AG04450 (cell line): Measurements from ENCODE around the gene WASHC4. TPM values are rescaled to one million over a fixed set of nuclear protein-coding genes. Genes with fewer than 3 reads are reported as not detected.

ENCODE experiments used
- CTCF ChIA-PET: fragments of 300-600, 350-600 bp; formaldehyde crosslinking; extraction: SDS; loops from one replicate; lab custom pipeline; 2022; ENCODE audit warnings: antibody characterized with exemption, inconsistent platforms; lab: Charles Lee
- POLR2A ChIA-PET: fragments of 350-600 bp; formaldehyde crosslinking; extraction: SDS; loops from one replicate; lab custom pipeline; 2021; ENCODE audit warnings: antibody characterized with exemption, inconsistent platforms; lab: Yijun Ruan, JAX
- DNase-seq: peaks from one replicate; pipeline ENCODE4 v3.0.0-alpha.2; 2011; ENCODE audit warnings: low read depth, low spot score
- H3K27ac ChIP-seq: one replicate; pipeline ENCODE4 v1.5.1; 2012; ENCODE audit warnings: low read depth, low read length, control low read depth
- H3K27me3 ChIP-seq: one replicate; pipeline ENCODE4 v1.6.0; 2012; ENCODE audit warnings: low read length; ENCODE audit not compliant: control insufficient read depth, insufficient read depth
- H3K4me3 ChIP-seq: 2 replicates; pipeline ENCODE4 v1.5.1; 2011; ENCODE audit warnings: mild to moderate bottlenecking, low read depth, low read length, control low read depth
- H3K9me3 ChIP-seq: 2 replicates; pipeline ENCODE4 v1.5.1; 2012; ENCODE audit warnings: low read length; ENCODE audit not compliant: control insufficient read depth, insufficient read depth
- CTCF ChIP-seq: IDR thresholded peaks from 2 replicates; pipeline ENCODE4 v1.5.1; 2011; ENCODE audit warnings: low read depth, low read length, control low read depth, inconsistent platforms
- polyA plus RNA-seq: library from polyadenylated mRNA; depleted of rRNA; stranded (reverse); fragments of >200 nt; gene quantifications from 2 replicates; pipeline ENCODE4 v1.2.3, GENCODE V29; 2011

WASHC4 gene
- polyA plus RNA-seq, 1 experiment, result 59.4 TPM

DNA sequence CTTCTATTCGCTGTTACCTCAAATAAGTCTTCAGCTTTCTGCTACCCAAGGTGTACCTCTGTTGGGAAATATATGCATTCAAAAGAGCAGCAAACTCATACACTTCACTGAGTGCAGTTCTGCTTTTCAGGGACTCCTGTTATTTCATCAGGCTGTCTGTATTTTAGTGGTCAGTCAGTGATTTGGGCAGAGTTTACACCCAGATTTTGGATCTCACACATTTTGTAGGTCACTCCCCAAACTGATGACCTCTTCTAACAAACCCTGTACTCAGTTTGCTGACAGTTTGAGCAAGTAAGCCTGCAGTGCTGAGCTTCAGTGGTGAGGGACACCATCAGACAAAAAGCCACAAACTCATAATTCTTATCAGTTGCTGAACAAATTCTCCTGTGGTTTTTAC lies 8.2 kb upstream of the WASHC4 start:
- no peak for DNase-seq
- Histone ChIP-seq H3K4me3 (no peak overlapping the region), H3K27ac (no peak overlapping the region), H3K9me3 (peaks cover 3% of the 10 kb centered on the region; the same call in 1 of the 2 replicates), H3K27me3 (no peaks in the 10 kb centered on the region)
- ChIA-PET CTCF (interaction anchor here (1.1 kb wide), 1 partner anchor 718 kb away, joined by 4 read pairs; no protein-coding TSS in a partner anchor), POLR2A (no interaction called here)
- no peak for TF ChIP-seq CTCF

GRCh38 chr12:105100207-105100985 lies 7.1 kb upstream of the WASHC4 start:
- no peaks in the 10 kb centered on the region for H3K27me3 ChIP-seq
- ChIA-PET POLR2A (interaction anchor here (0.6 to 1.0 kb wide), 3 partner anchors 16 to 45 kb away, joined by 3 to 5 read pairs (median 5); no protein-coding TSS in a partner anchor), CTCF (interaction anchor here (0.6 to 1.1 kb wide), 4 partner anchors 16 to 894 kb away, joined by 3 to 4 read pairs (median 3); no protein-coding TSS in a partner anchor)
- H3K27ac ChIP-seq, result no peak overlapping the region
- TF ChIP-seq CTCF, result no peak
- H3K9me3 ChIP-seq, result no peaks in the 10 kb centered on the region; the same call in 1 of the 2 replicates
- DNase-seq, result no peak
- H3K4me3 ChIP-seq, result no peak overlapping the region

GRCh38 chr12:105100998-105101397 lies 6.5 kb upstream of the WASHC4 start:
- 0 out of 2 replicates have a peak, but pooled peaks have one; percentile 2 for TF ChIP-seq CTCF
- Histone ChIP-seq H3K4me3 (no peak overlapping the region), H3K27me3 (no peaks in the 10 kb centered on the region), H3K27ac (no peak overlapping the region), H3K9me3 (no peaks in the 10 kb centered on the region)
- no peak for DNase-seq
- CTCF ChIA-PET, result interaction anchor here (0.6 kb wide), 2 partner anchors 9 to 895 kb away, joined by 3 to 5 read pairs; no protein-coding TSS in a partner anchor
- POLR2A ChIA-PET, result interaction anchor here (1.0 kb wide), 2 partner anchors 16 to 18 kb away, joined by 5 read pairs; no protein-coding TSS in a partner anchor

DNA sequence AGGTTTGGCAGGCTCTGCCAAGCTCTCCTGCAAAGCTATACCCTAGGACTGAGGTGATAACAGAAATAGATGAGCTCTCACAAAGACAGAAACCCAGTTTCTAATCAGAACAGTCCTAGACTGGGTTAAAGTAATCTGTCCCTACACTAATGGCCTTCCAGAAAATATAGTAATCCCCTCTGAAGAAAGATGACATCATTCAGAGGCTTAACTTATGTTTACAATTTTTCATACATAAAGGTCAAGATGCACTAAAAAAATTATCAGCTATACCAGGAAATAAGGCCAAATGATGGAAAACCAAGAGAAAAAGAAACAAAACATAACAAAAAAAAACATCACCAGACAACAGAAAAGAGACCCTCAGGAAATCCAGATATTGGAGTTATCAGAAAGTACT lies 4.9 kb upstream of the WASHC4 start:
- ChIA-PET CTCF (interaction anchor here (0.8 to 1.1 kb wide), 3 partner anchors 19 to 721 kb away, joined by 3 read pairs; no protein-coding TSS in a partner anchor), POLR2A (no interaction called here)
- H3K4me3 ChIP-seq, result no peak overlapping the region
- no peak for DNase-seq
- no peak overlapping the region for H3K27ac ChIP-seq
- TF ChIP-seq CTCF, result no peak
- no peaks in the 10 kb centered on the region; the same call in 1 of the 2 replicates for H3K9me3 ChIP-seq
- no peaks in the 10 kb centered on the region for H3K27me3 ChIP-seq

DNA sequence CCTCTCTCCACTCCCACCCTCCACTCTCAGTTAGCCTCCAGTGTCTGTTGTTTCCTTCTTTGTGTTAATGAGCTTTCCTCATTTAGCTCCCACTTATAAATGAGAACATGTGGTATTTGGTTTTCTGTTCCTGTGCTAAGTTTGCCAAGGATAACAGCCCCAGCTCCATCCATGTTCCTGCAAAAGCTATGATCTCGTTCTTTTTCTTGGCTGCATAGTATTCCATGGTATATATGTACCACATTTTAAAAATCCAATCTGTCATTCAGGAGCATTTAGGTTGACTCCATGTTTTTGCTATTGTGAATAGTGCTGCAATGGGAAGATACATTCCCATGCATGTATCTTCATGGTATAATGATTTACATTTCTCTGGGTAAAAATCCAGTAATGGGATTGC lies 2.8 kb upstream of the WASHC4 start:
- no peak for TF ChIP-seq CTCF
- Histone ChIP-seq H3K27me3 (no peaks in the 10 kb centered on the region), H3K4me3 (no peak overlapping the region), H3K9me3 (no peaks in the 10 kb centered on the region; the same call in 1 of the 2 replicates), H3K27ac (no peak overlapping the region)
- ChIA-PET CTCF (no interaction called here), POLR2A (no interaction called here)
- DNase-seq, result no peak
